Ovary (tissue), 3 donors: Measurements from ENCODE around the gene JADE1.

ENCODE experiments used
- POLR2A ChIP-seq: fragments of 450-650 bp; IDR thresholded peaks from one replicate; pipeline ENCODE4 v1.6.1; 2017; ENCODE audit warnings: antibody characterized with exemption, mild to moderate bottlenecking, moderate library complexity
- TF ChIP-seq, protein P1 (sequence below), 3 donors: fragments of 450-650 bp in 2 of 3; fragments of 200-600 bp in 1 of 3; IDR thresholded peaks; one replicate each; pipeline versions ENCODE4 v1.5.1 to v1.8.0; 2016 to 2022; ENCODE audit warnings: antibody characterized with exemption in 3 of 3, mild to moderate bottlenecking in 1 of 3
- donor health status: DM: no; HTN: no; CAD: no.

DNA sequence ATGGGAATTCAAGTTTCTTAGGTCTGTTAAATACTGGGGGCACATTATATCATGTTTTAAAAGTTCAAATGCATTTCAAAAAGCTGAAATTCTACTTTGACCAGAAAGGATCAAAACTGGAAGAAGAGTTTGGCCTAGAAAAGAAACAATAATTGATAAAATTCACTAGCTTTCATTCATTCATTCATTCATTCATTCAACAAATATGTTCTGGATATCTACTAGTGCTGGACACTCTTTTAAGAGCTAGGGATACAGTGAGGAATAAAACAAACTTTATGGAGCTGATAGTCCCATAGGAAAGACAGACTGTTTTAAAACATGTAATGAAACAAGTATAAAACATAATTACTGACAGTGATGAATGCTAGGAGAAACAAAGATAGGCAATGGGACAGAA lies 106.0 kb downstream of the JADE1 start:
- TF ChIP-seq, protein P1, sequence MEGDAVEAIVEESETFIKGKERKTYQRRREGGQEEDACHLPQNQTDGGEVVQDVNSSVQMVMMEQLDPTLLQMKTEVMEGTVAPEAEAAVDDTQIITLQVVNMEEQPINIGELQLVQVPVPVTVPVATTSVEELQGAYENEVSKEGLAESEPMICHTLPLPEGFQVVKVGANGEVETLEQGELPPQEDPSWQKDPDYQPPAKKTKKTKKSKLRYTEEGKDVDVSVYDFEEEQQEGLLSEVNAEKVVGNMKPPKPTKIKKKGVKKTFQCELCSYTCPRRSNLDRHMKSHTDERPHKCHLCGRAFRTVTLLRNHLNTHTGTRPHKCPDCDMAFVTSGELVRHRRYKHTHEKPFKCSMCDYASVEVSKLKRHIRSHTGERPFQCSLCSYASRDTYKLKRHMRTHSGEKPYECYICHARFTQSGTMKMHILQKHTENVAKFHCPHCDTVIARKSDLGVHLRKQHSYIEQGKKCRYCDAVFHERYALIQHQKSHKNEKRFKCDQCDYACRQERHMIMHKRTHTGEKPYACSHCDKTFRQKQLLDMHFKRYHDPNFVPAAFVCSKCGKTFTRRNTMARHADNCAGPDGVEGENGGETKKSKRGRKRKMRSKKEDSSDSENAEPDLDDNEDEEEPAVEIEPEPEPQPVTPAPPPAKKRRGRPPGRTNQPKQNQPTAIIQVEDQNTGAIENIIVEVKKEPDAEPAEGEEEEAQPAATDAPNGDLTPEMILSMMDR (IDR thresholded peaks at IDR 0.05): no peak
- no peak for TF ChIP-seq POLR2A
